B cell (primary cell): ENCODE data around the gene CEP63. TPM values are rescaled to one million over a fixed set of nuclear protein-coding genes. Genes with fewer than 3 reads are reported as not detected.

Source experiments
- ATAC-seq: fragments of 200-7000 bp; cut with Tn5 transposase; one replicate; pipeline ENCODE4 v1.10.0; 2021; ENCODE audit warnings: low read depth, mild to moderate bottlenecking, moderate number of reproducible peaks, moderate library complexity
- CTCF ChIA-PET: fragments of 350-600 bp; sonication (Branson Sonifier 250); formaldehyde crosslinking; loops from one replicate; lab custom pipeline; 2021; ENCODE audit warnings: antibody characterized with exemption, inconsistent platforms; lab: Charles Lee
- POLR2A ChIA-PET: fragments of 350-600 bp; sonication (Branson Sonifier 250); formaldehyde crosslinking; loops from one replicate; lab custom pipeline; 2021; ENCODE audit warnings: antibody characterized with exemption; lab: Charles Lee
- DNase-seq: peaks from one replicate; pipeline ENCODE4 v3.0.0; 2013
- H2AFZ ChIP-seq: 2 replicates; pipeline ENCODE4 v1.6.1; 2012; ENCODE audit warnings: mild to moderate bottlenecking, low read depth, low read length; ENCODE audit not compliant: insufficient read depth, poor library complexity, severe bottlenecking
- H3K27ac ChIP-seq, 2 donors: 1 replicate in 1 of 2; 2 replicates in 1 of 2; pipeline ENCODE4 v1.5.1; 2012 to 2013; ENCODE audit warnings: low read length in 2 of 2, mild to moderate bottlenecking in 2 of 2, moderate library complexity in 1 of 2
- H3K27me3 ChIP-seq, 4 experiments: fragments of 200-600 bp in 1 of 4; sonication (generic) in 1 of 4; replicated peaks in 1 of 4; 1 replicate in 2 of 4; 2 replicates in 2 of 4; pipeline versions ENCODE4 v1.6.1 to v1.7.0; 2013 to 2016; ENCODE audit warnings: low read length in 3 of 4, mild to moderate bottlenecking in 2 of 4, mixed read lengths in 1 of 4, moderate library complexity in 1 of 4; ENCODE audit not compliant: insufficient read depth in 4 of 4, control insufficient read depth in 3 of 4; ENCODE audit errors: control extremely low read depth in 1 of 4
- H3K36me3 ChIP-seq, 2 experiments: replicated peaks in 1 of 2; 1 replicate in 1 of 2; 2 replicates in 1 of 2; pipeline versions ENCODE4 v1.6.1 to v1.7.1; 2013; ENCODE audit warnings: low read length in 1 of 2; ENCODE audit not compliant: insufficient read depth in 2 of 2, control insufficient read depth in 1 of 2; ENCODE audit errors: control extremely low read depth in 1 of 2, extremely low read depth in 1 of 2
- H3K4me1 ChIP-seq, 2 donors: fragments of 200-600 bp in 1 of 2; sonication (generic) in 1 of 2; 1 replicate in 1 of 2; 2 replicates in 1 of 2; pipeline versions ENCODE4 v1.5.1 to v1.6.1; 2013 to 2017; ENCODE audit warnings: low read length in 2 of 2; ENCODE audit not compliant: control insufficient read depth in 2 of 2, insufficient read depth in 2 of 2
- H3K4me2 ChIP-seq: replicated peaks from 2 replicates; pipeline ENCODE3; 2012; ENCODE audit warnings: mild to moderate bottlenecking, low read depth, low read length; ENCODE audit not compliant: poor library complexity, severe bottlenecking
- H3K4me3 ChIP-seq, 5 experiments: fragments of 200-600 bp in 1 of 5; sonication (generic) in 1 of 5; 1 replicate in 3 of 5; 2 replicates in 2 of 5; pipeline versions ENCODE4 v1.5.1 to v1.7.0; 2011 to 2016; ENCODE audit warnings: low read length in 4 of 5, mild to moderate bottlenecking in 4 of 5, low read depth in 2 of 5, control low read depth in 1 of 5, moderate library complexity in 1 of 5; ENCODE audit not compliant: insufficient read depth in 1 of 5; ENCODE audit errors: control extremely low read depth in 1 of 5, extremely low read depth in 1 of 5
- H3K79me2 ChIP-seq: fragments of 200-600 bp; sonication (generic); one replicate; pipeline ENCODE4 v1.6.0; 2016; ENCODE audit warnings: low read length; ENCODE audit not compliant: control insufficient read depth, insufficient read depth
- H3K9ac ChIP-seq: fragments of 200-600 bp; sonication (generic); 2 replicates; pipeline ENCODE4 v1.6.1; 2017; ENCODE audit warnings: mild to moderate bottlenecking, low read length, moderate library complexity
- H3K9me3 ChIP-seq, 3 donors: one replicate each; pipeline versions ENCODE4 v1.6.1 to v1.7.1; 2013; ENCODE audit warnings: low read length in 2 of 3; ENCODE audit not compliant: control insufficient read depth in 2 of 3, insufficient read depth in 1 of 3; ENCODE audit errors: control extremely low read depth in 1 of 3
- H4K20me1 ChIP-seq: 2 replicates; pipeline ENCODE4 v1.6.0; 2012; ENCODE audit warnings: mild to moderate bottlenecking, low read length; ENCODE audit not compliant: insufficient read depth, control insufficient read depth, poor library complexity, severe bottlenecking
- H3K27ac Mint-ChIP-seq: one replicate; pipeline ENCODE4 v1.8.0; 2021; ENCODE audit warnings: mixed read lengths
- H3K27me3 Mint-ChIP-seq: one replicate; pipeline ENCODE4 v1.8.0; 2021; ENCODE audit warnings: mixed read lengths
- H3K4me1 Mint-ChIP-seq: one replicate; pipeline ENCODE4 v1.8.0; 2021; ENCODE audit warnings: mixed read lengths
- H3K4me3 Mint-ChIP-seq: one replicate; pipeline ENCODE4 v1.8.0; 2021; ENCODE audit warnings: mixed read lengths
- H3K9me3 Mint-ChIP-seq: one replicate; pipeline ENCODE4 v1.8.0; 2022; ENCODE audit warnings: mixed read lengths; ENCODE audit not compliant: insufficient read depth
- CTCF ChIP-seq: fragments of 200-600 bp; IDR thresholded peaks from one replicate; pipeline ENCODE4 v1.8.0; 2022; ENCODE audit warnings: antibody characterized with exemption, mild to moderate bottlenecking
- EZH2 ChIP-seq: IDR thresholded peaks from 2 replicates; pipeline ENCODE4 v1.6.1; 2012; ENCODE audit warnings: borderline replicate concordance, low read depth, mild to moderate bottlenecking, moderate library complexity, low read length; ENCODE audit not compliant: insufficient read depth, poor library complexity, severe bottlenecking
- WGBS: methylation state at CpG from one replicate; pipeline ENCODE4 v1.1.5; 2013; ENCODE audit warnings: missing lambda C conversion rate; ENCODE audit not compliant: insufficient coverage; 5-methylcytosine and 5-hydroxymethylcytosine counted together
- intact Hi-C: fragments of 100-400 bp; cut with micrococcal nuclease; formaldehyde crosslinking; loops from one replicate; pipeline ENCODE4 v1.10.0; 2022
- polyA plus RNA-seq: library from polyadenylated mRNA; depleted of rRNA; stranded (reverse); fragments of >200 nt; gene quantifications from 2 replicates; pipeline ENCODE4 v1.2.3, GENCODE V29; 2012
- total RNA-seq, 2 donors: library from RNA; stranded (reverse); fragments of 120-200 nt in 1 of 2; gene quantifications; 1 replicate in 1 of 2; 2 replicates in 1 of 2; pipeline versions ENCODE4 v1.2.3 to v1.2.4, GENCODE V29; 2013 to 2022

Gene CEP63
- total and polyA plus RNA-seq, 2 donors (not counting 1 experiment from before 2014, with no cell fraction given) = 9.6 to 35.6 TPM

GRCh38 chr3:134474956-134475355 lies 10.9 kb upstream of the CEP63 start:
- Histone ChIP-seq H3K36me3 (peaks cover 13 to 46% of the 10 kb centered on the region in 2 experiments), H3K4me1 (no peaks in the 10 kb centered on the region), H3K27ac (no peak overlapping the region), H4K20me1 (no peaks in the 10 kb centered on the region), H3K4me2 (no peak overlapping the region), H3K79me2 (no peaks in the 10 kb centered on the region), H3K4me3 (no peak overlapping the region), H3K9ac (no peak overlapping the region), H3K27me3 (no peaks in the 10 kb centered on the region), H3K9me3 (no peaks in the 10 kb centered on the region), H2AFZ (no peak overlapping the region)
- H3K27ac Mint-ChIP-seq = no peak overlapping the region
- no peak overlapping the region for H3K4me3 Mint-ChIP-seq
- H3K27me3 Mint-ChIP-seq = no peaks in the 10 kb centered on the region
- no peak for TF ChIP-seq CTCF
- TF ChIP-seq EZH2 = no peak
- ATAC-seq (no peak), DNase-seq (no peak)
- intact Hi-C loops = loop anchor here (1.0 to 5.0 kb wide), 5 partner anchors 167 to 1748 kb away; no protein-coding TSS in a partner anchor
- WGBS = 95% methylated on average over 4 of the region's 5 CpGs
- ChIA-PET CTCF (interaction anchor here (0.5 to 7.9 kb wide), 15 partner anchors 8 to 1748 kb away, joined by 3 to 189 read pairs (median 4); partner anchors contain the start of genes ANAPC13 and CEP63), POLR2A (no interaction called here)
- no peaks in the 10 kb centered on the region for H3K9me3 Mint-ChIP-seq
- H3K4me1 Mint-ChIP-seq = no peaks in the 10 kb centered on the region

- H3K79me2 ChIP-seq = no peaks in the 10 kb centered on the region
- no peak overlapping the region for H3K4me3 ChIP-seq
- ChIA-PET POLR2A (no interaction called here), CTCF (interaction anchor here (1.1 to 7.9 kb wide), 6 partner anchors 9 to 278 kb away, joined by 3 to 189 read pairs (median 48); partner anchors contain the start of genes ANAPC13 and CEP63)
- intact Hi-C loops = no loop called here
- H3K4me3 Mint-ChIP-seq = no peak overlapping the region
- no peaks in the 10 kb centered on the region for H3K9me3 ChIP-seq
- no peak for ATAC-seq
- no peak overlapping the region for H2AFZ ChIP-seq
- no peak overlapping the region for H3K27ac Mint-ChIP-seq
- H3K27ac ChIP-seq = no peak overlapping the region
- H3K4me2 ChIP-seq = no peak overlapping the region
- TF ChIP-seq CTCF (no peak), EZH2 (no peak)
- no peak overlapping the region for H3K9ac ChIP-seq
- no peaks in the 10 kb centered on the region for H3K4me1 Mint-ChIP-seq
- peaks cover 15 to 58% of the 10 kb centered on the region in 2 experiments for H3K36me3 ChIP-seq
- H3K4me1 ChIP-seq = no peaks in the 10 kb centered on the region
- 84% methylated on average over 3 of the region's 4 CpGs for WGBS
- no peak for DNase-seq
- no peaks in the 10 kb centered on the region for H3K27me3 ChIP-seq
- no peaks in the 10 kb centered on the region for H3K27me3 Mint-ChIP-seq
- no peaks in the 10 kb centered on the region for H3K9me3 Mint-ChIP-seq
- H4K20me1 ChIP-seq = no peaks in the 10 kb centered on the region
Observed at GRCh38 chr3:134476306-134476705, 9.6 kb upstream of the CEP63 start.
